Renal cortical epithelial cell (primary cell): ENCODE results near the gene MEF2B. TPM values are rescaled to one million over a fixed set of nuclear protein-coding genes. Genes with fewer than 3 reads are reported as not detected.
"Not testable (repeated sequence)": the region's sequence is repeated elsewhere in the genome, so short reads cannot be mapped to it uniquely, and the experiment has no call there.

ENCODE experiments used
- DNase-seq: peaks from one replicate; pipeline ENCODE4 v3.0.0-alpha.2; 2011; ENCODE audit warnings: low read depth
- total RNA-seq: library from RNA; depleted of rRNA; stranded (reverse); fragments of >200 nt; gene quantifications from 2 replicates; pipeline ENCODE4 v1.2.3, GENCODE V29; 2014

Gene MEF2B
- total RNA-seq, 1 donor from 2014 or later, result 0.20 TPM

DNA sequence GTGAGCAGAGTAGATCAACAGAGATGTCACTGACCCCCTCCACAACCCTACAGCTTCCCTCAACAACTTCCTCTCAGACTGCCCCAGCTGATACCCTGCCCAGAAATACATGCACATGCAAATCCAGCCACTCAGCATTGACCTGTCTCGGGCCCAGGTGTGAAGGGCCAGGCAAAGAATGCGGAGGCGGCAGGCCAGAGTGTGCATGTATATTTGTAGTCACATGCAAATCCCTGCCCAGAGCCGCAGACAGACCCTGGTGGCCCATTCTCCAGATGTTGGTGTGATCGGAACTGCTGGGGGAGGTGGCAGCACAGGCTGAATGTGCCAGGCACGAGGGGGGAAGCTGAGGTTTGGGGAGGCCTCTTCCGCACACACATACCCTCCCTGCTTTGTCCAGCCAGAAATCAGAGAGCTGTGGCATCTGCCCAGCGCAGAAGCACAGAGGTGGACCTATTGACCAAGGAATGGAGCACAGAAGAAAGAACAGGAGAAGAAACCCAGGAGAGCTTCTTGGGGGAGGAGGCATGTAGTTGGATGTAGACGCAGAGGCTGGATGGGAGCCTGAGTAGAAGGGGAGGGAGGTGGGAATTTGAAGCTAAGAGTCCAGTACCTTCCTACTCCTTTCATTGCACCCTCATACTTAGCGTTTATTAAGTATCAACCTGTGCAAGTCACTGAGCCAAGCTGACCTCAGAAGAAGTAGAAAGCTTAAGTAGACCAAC lies 14.4 kb downstream of the MEF2B start:
- DNase-seq, result no peak

DNA sequence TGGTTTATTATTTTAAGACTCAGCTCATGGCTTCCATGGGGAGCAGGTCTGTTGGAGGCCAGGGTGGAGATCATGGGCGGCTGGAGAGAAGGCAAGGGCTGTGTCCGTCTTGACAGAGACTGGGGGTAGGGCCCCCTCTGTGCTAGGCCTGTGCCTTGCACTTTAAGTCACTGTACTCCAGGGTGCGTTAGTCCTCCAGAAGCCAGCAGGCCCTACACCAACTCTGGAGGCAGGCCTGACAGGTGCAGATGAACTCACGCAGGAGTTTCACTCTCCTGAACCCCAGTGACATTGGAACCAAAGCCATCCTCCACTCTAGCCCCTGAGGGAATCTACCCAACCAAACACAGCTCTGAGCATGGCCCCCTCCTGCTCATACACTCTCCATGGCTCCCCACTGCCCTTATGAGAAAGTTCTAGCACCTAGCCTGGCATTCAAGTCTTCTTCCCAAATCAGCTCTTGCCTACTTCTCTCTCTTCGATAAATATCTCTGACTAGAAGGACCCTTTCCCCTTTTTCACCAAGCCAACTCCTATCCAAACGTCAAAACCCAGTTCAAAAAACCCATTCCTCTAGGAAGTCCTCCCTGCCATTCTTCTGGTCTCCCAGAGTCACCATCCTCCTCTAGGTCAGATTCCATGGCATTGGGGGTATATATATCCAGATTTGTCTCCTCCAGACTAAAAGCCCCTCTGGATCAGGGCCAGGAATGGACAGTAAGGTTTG lies 15.1 kb downstream of the MEF2B start:
- no peak for DNase-seq

DNA sequence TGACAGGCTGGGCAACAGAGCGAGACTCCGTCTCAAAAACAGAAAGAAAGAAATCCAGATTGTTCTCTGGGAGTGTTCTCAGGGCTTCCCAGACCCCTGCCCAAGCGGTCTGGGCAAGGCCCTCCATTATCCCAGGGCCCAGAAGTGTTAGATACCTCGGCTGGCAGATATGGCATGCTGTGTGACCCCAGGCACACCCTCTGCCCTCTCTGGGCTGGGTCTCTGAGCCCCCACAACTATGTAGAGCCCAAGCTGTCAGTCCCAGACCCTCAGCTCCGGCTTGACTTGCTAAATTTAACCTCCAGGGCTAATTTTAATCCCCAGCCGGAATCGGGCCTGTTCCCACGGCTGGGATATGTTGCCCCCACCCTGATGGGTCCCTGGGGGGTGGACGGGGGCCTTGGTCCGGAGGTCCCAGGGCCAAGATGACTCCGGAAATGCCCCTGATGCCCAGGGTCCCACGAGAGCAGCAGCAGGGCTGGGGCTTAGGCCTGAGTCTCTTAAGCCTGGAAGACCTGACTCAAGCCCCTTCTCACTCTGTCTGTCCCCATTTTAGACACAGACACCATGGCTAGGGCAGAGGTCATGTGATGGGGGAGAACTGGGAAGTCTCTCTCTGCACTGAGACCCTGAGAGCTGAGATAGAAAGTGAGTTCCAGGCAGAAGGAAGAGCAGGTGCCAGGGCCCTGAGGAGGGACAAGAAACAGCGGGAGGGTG lies 17.2 kb downstream of the MEF2B start:
- no peak for DNase-seq

DNA sequence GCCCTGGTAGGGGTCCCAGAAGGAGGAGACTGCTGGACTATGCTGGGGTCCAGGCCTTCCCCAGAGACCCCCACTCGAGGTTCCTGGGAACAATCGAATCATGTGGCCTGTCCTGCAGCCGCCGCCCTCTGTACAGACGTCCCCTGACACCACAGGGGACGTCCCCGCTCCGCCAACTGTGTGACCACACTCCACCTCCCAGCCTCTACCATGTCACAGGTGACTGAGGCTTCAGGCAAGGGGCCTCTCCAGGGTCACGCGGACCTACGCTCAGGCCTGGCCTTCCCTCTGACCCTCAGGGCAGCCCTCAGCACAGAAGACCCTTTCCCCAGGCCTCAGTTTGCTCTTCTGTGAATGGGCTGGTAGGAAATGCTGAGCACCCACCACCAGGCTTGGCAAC lies 18.6 kb downstream of the MEF2B start:
- no peak for DNase-seq

DNA sequence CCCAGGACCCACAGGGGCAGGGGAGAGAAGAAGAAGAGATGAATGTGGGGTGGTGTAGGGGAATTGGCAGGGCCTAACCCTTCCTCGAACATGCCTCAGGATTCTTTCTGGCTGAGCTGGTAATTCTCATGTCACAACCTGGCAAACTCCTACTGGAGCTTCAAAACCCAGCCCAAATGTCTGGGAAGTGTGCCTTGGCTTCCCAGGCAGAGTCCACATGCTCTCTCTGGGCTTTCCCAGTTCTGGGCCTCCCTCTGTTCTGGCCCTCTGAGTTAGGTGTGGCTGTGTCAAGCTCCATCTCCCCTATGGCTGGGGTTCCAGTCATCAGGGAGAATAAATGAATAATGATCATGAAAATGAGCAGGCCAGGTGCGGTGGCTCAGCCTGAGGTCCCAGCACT lies 20.6 kb downstream of the MEF2B start:
- DNase-seq, result no peak

DNA sequence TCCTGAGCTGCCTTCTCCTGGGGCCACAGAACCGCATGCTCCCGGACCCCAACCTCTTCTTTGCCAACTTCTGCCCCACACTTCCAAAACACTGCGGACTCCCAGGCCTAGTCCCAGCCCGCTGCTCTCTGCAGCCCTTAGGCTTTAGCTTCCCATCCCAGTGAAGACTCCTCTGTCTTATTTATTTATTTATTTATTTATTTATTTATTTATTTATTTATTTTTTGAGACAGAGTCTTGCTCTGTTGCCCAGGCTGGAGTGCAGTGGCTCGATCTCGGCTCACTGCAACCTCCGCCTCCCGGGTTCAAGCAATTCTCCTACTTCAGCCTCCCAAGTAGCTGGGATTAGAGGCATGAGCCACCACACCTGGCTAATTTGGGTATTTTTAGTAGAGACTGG lies 21.6 kb downstream of the MEF2B start:
- DNase-seq, result not testable (repeated sequence)

DNA sequence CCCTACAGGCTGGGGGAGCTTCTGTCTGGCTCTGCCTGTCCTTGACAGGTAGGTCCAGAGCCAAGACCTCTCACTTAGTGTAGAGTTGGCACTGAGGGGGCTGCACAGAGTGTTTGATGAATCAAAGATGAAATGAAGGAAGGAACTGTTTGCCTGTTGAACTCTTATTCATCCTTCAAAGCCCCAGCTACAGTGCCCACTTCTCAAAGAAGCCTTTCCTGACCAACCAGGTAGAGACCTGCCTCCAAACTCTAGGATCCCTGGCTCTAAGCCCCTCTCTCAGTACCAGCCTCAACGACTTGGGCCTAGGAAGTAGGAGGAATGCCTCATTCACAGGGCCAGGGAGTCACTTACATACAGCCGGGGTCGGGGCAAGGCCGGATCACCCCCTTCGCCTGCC lies 22.7 kb downstream of the MEF2B start:
- no peak for DNase-seq

DNA sequence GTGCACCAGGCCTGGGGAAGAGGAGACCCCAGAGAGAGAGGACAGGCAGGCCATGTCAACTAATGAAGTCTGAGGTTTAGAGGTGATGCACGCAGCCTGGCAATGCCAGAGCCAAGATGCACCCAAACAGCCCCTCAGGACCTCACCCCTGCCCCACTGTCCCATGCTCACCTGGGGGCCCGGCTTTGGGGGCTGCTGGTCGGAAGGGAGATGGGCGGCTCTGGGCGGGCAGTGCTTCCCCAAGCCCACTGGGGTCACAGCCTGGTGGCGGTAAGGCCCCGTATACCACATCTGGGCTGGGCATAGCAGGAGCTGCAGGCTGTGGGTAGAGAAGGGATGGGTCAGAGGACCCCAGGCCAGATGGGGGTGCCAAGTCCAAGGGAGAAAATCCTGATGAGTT lies 23.2 kb downstream of the MEF2B start:
- DNase-seq, result no peak

DNA sequence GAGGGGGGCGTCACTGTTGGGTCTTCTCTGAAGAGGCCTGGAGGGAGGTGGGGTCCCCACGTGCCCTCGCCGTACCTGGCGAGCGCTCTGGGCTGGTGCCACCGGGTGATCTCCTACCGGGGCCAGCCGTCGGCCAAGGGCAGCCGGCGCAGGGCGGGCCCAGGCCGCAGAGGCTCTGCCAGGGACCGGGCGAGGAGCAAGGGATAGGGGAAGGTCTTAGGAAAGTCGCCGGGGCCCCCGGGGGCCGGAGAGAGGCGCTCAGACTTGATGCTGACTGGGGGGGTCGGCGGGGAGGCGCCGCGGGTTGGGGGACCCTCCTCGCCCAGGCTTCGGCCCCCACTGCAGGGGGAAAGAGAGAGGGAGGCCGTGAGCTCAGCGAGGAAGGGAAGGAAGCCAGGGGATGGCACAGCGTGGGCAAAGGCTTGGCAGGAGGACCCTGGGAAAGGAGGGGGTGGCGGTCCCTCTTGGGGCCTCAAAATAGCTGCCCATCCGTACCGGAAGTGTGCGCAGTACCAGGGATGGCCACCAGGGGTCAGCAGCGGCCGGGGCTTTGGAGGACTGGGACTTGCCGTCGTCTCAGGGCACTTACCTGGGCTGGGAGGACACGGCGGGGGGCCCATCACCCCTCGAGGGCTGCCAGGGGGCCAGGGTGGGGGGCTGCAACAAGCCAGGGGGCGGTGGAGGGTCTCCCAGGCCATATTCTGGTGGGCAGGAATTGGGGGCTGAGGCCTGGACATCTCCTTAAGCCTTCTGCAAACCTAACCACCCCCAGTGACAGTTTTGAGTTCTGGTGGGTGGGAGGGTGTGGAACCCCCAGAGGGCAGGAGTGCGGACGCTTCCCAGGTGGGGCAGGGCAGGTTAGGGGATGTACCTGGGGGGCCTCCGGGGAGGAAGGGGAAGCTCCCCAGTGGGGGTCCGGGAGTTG lies 24.1 kb downstream of the MEF2B start:
- peak; percentile 25 for DNase-seq

DNA sequence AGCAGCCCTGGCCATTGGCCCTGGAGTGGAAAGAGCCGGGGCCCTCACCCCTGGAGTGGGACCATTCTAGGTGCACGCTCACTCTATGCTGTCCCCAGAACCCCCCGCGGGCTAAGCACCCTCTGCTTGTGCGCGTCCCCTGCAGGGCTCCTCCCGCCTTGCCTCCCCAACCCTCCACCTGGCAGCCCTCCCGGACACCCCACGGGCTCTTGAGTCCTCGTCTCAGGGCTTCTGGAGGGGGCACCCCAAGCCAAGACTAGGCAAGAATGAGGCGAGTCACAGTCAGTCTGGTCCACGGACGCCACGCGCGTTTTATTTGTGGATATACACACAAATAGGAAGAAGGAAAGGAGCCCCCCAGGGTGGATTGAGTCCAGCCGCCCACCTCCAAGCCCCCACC lies 24.8 kb downstream of the MEF2B start:
- no peak for DNase-seq

DNA sequence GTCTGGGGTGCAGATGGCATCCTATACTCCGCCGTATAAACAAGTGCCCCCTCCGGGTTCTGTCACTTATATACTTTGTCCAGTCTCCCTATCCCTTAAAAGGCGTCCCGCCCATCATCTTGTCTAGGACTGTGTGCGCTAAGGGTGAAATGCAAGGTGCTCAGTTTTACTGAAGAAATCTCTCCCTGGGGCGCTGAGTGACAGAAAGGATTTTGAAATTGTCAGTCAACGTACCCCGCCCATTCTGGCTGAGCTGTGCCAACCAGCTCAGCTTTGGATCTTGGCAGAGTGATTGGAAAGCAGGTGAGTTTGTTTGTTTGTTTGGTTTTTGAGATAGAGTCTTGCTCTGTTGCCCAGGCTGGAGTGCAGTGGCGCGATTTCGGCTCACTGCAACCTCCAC lies 27.7 kb downstream of the MEF2B start:
- DNase-seq, result no peak

DNA sequence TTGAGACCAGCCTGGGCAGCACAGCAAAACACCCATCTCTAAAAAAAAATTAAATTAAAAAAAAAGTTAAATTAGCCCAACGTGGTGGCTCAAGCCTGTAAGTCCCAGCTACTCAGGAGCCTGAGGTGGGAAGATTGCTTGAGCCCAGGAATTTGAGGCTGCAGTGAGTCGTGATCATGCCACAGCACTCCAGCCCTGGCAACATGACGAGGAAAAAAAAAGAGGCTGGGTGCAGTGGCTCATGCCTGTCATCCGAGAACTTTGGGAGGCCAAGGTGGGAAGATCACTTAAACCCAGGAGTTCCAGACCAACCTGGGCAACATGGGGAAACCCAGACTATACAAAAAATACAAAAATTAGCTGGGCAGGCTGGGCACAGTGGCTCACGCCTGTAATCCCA lies 29.6 kb downstream of the MEF2B start:
- DNase-seq, result peak; percentile 11

DNA sequence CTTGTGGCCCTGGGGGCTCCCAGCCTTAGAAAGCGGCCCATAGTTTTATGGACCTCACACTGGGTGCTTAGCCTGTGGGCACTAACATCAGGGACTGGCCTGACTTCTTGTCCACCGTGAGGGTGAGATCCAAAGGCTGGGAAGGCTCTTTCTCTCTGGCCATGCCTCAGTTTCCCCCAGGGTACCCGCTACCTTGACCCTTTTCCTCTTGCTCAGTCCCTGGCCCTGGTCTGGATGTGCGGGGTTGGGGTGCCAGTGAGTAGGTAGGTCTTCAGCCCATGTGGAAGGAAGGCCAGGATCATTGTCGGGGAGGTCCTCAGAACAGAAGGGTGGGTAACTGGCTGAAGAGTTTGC lies 30.2 kb downstream of the MEF2B start:
- DNase-seq, result no peak

DNA sequence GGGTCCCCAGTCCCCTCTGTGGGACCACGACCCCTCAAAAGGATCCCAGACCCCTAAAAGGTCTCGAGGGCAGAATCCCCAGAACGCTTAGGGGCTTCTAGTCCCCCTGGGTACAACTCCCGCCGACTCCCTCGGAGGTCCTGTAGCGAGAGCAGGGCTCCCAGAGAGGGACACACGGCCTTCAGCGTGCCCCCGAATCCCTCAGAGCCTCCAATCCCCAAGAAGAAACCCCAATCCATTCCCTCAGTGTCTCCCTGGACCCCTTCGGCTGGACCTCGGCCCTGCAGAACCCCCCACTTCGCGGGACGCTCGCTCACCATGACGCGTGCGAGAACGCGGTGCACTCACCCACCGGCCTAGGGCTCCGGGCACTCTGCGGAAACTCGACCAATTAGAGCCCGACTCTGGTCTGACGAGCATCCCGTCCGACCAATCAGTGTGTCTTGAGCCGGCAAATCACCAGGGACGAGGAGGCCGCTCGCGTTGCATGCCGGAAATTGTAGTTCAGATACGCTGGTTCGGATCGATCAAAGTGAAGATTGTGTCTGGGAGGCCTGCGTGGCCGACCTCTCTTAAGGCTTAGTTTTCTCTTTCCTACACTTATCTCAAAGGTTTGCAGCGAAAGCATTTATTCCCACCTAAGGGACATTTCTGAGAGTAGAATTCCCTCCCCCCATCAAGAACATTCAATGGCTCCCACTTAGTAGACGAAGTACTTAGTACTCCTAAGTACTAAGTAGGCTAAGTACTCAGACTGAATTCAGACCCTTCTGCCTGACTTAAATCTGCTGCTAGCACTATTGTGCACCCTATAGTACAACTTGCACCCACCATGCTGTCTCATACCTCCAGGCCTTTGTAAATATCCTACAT lies 31.7 kb downstream of the MEF2B start, which contains the start of gene TMEM161A:
Gene TMEM161A, minus strand, starts transcription at position 370 of the 873 bp plus-strand sequence. Its CDS starts 50 bp downstream, at position 320.
- DNase-seq, result peak; percentile 95

DNA sequence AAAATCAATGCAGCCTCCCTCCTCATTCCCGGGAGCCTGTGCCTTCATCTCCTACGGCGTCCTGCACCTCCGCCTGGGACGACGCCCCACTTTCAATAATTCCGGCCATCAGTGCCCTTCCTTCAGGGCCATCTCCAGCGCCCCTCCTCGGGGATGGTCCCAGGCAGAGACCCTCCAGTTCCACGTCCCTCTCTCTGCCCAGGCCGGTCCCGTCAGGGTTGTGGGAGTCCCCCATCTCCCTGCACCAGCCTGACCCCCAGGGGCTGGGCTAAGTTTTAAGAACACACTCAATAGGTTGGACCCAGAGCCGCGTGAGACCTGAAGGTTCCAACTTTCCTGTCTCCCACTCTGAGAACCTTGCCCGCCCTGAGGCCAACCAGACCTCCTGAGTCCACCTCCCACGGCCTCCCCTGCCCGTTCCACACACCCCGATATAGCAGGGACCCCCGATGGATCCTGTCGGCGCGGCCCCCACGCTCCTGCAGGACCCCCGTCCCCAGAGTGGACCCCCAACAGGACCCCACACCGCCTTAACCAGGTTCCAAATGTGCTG lies 32.4 kb downstream of the MEF2B start:
- DNase-seq, result no peak

DNA sequence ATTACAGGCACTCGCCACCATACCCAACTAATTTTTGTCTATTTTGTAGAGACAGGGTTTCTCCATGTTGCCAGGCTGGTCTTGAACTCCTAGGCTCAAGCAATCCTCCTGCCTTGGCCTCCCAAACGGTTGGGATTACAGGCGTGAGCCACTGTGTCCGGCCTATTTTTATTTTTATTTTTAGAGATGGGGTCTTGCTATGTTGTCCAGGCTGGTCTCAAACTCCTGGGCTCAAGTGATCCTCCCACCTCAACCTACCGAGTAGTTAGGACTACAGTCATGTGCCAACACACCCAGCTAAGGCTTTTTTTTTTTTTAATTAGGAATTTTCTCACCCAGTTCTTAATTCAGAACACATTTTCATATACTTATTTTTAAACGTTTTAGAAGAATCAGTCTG lies 34.4 kb downstream of the MEF2B start:
- DNase-seq, result not testable (repeated sequence)

DNA sequence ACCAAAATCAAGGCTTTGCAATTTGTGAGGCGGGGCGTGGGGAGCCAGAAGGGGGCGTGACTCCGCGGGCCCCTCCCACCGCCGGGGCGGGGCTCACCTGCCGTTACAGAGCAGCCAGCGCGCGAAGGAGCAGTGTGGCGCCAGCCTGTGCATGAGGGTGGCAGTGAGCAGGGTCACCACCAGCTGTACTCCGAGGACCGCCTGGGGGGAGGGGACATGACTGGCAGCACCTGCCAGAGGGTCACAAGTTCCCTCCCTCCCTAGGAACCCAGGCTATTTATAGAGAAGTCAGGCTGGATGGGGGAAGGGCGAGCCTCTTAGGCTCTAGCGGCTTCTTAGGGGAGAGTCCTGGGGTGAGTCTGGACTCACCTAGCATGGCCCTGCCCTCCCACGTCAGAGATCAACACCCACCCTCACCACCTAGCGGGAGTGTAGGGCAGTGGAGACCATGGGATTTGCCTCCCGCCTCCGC lies 35.3 kb downstream of the MEF2B start:
- peak; percentile 12 for DNase-seq

DNA sequence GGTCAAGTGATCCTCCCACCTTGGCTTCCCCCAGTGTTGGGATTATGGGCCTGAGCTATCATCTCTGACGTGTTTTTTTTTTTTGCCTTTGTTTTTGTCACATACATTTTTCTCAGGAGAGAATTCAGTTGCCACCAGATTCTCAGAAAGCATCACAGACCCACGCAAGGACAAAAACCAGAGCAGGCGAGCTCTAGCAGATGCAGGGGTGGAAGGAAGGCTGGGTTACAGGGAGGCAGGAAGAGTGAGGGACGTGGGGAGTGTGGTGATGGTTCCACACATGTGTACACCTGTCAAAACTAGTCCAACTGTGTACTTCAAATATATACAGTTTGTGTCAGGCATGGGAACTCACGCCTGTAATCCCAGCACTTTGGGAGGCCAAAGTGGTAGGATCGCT lies 36.1 kb downstream of the MEF2B start:
- no peak for DNase-seq

DNA sequence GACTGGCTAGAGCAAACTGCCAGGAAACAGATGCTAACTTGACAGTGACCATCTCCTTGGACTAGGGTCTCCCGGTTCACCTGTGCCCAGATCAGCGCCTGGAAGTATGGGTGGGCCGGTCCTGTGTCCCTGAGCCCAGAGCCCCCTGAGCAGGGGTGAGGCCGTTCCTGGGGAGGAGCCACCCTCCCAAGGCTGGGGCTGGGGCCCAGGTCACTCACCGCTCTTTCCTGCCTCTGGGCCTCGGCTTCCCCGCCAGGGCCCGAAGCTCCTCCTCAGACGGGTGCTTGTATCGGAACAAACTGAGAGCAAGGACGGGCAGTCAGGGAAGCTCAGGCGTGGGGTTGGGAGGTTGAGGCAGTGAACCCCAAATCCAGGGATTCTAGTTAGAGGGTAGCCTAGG lies 37.2 kb downstream of the MEF2B start:
- no peak for DNase-seq

DNA sequence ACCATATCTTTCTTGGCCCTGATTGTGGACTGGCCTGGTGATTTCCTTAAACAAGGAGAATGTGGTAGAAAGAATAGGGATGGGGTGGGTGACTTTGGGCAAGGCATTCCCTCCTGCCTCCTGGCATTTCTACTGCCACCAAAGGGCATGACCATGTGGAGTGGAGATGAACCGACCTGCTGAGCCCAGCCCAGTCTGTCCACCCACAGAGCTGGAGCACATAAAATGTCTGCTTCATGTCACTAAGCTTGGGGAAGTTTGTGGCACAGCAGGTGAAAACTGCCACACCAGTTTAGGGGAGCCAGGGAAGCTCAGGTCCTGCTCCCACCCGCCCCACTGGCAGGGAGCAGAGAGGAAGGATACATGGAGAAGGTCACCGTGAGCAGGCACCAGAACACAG lies 38.1 kb downstream of the MEF2B start:
- DNase-seq, result no peak
